ENCODE measurements around the gene FGD5.
"Not testable (repeated sequence)": the region's sequence is repeated elsewhere in the genome, so short reads cannot be mapped to it uniquely, and the experiment has no call there.

The FGD5 gene

GRCh38 chr3:14808025-14808424 lies 10.7 kb upstream of the FGD5 start:
- no peak for DNase-seq

DNA sequence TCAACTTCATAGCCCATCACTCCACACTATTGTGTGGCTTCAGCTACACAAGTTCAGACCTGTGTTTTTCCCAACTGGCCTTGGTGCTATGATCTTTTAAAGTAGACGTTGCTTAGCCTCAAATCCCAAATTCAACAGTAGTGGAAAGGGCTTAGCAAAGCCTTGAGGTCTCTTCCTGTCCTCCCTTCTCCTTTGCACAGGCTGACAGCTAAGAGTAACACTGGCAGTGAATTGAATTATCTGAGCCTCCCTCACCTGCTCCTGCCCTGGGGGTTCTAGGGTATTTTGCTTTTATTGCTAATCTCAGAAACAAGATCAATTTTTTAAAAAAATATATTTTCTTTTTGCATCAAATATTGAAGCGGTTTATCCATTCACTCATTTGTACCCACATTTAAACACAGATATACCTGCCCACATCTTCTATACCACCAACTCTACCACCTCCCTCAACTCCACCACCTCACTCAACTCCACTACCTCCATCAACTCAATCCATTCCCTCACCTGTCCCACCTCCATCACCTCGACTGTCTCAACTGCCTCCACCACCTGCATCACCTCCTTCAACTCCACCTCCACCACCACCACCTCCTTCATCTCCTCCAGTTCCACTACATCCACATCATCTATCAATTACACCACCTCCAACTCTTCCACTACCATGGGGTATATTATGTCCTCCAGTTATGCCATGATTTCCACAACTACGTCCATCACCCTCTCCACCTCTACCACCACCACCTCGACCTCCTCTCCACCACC lies 10.1 kb upstream of the FGD5 start:
- DNase-seq, result no peak

DNA sequence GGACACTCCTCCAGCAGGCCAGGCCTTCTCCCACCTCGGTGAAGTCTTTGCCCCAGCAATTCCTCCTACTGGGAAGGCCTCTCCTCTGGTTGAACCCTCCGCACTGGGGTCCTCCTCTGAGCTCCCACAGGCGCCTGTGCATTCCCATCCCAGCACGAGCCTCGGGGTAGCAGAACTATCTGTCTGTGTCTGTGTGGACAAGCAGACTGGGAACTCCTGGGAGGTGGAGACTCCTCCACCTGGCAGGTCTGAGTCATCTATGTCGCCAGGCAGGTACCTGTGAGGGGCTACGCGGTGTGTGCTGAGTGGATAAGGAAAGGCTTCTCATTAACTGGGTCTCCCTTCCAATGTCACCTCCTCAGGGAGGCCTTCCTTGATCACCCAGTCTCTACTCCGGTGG lies 9.2 kb upstream of the FGD5 start:
- not testable (repeated sequence) for DNase-seq

GRCh38 chr3:14810070-14810791 lies 8.5 kb upstream of the FGD5 start:
- no peak for DNase-seq

- DNase-seq, result no peak
Measured at GRCh38 chr3:14810801-14811661, 7.7 kb upstream of the FGD5 start.

GRCh38 chr3:14811684-14812083 lies 7.1 kb upstream of the FGD5 start:
- no peak for DNase-seq

- DNase-seq, result no peak
Measured at GRCh38 chr3:14812196-14812790, 6.5 kb upstream of the FGD5 start.

DNA sequence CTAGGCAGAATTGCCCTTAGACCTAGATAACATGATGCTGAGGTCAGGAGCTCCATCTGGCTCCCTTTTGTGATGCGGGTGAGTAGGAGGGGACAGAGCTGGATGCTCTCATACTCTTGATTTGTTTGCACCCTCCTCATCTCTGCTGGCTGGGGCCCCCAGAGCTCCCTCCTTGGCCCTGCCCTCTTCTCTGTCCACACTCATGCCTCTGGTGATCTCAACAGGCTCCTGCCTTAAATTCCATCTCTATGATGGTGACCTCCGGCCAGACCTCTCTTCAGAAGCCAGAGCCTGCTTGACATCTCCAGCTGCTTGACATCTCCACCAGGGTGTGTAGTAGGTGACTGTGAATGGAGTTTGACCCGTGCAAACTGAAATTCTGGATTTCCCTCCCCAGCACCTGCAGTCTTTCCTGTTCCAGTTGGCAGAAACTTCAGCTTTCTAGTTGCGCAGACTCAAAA lies 4.3 kb upstream of the FGD5 start:
- DNase-seq, result no peak

DNA sequence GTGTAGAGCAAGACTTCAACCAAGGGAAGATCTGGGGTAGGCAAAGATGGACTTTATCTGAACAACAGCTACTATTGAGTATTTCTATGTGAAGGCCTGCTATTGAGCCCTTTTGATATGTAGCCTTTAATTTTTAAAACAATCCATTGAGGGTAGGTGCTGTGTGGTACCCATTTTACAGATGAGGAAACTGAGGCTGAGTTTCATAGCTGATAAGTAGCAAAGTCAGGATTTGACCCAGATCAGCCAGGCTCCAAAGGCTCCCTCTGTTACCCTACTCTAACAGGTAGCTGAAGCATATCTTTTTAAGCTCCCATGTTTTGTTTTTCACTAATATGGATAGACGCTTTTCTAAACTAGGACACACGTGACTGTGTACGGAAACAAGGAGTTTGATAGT lies 2.4 kb upstream of the FGD5 start:
- DNase-seq, result no peak

DNA sequence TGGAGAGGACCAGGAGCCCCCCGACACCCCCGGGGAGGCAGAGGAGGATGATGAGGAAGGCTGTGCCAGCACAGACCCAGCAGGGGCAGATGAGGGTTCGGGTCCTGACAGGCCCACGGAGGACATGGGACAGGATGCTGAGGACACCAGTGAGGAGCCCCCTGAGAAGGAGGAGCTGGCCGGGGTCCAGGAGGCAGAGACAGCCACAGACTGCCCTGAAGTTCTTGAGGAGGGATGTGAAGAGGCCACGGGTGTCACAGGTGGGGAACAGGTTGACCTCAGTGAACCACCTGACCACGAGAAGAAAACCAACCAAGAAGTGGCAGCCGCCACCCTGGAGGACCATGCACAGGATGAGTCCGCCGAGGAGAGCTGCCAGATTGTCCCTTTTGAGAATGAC lies 909 bp downstream of the FGD5 start:
- DNase-seq, result no peak

DNA sequence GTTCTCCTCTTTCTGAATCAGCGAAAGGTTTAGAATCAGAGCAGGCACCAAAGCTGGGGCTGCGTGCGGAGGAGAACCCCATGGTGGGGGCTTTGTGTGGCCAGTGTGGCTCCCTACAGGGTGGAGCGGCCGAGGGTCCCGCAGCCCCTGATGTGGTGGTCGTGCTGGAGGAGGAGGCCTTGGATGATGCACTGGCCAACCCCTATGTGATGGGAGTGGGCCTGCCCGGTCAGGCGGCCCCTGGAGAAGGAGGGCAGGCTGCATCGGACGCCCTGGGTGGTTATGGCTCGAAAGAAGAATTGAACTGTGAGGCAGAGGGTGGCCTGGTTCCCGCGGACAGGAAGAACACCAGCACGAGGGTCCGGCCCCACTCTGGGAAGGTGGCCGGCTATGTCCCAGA lies 1.4 kb downstream of the FGD5 start:
- DNase-seq, result no peak

DNA sequence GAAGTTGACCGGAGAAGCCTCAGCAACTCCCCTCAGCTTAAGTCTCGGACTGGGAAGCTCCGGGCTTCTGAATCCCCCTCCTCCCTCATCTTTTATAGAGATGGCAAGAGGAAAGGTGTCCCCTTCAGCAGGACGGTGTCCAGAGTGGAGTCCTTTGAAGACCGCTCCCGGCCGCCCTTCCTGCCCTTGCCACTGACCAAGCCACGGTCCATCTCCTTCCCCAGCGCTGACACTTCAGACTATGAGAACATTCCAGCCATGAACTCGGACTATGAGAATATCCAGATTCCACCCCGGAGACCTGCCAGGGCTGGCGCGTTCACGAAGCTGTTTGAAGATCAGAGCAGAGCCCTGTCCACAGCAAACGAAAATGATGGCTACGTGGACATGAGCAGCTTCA lies 2.4 kb downstream of the FGD5 start:
- DNase-seq, result no peak

DNA sequence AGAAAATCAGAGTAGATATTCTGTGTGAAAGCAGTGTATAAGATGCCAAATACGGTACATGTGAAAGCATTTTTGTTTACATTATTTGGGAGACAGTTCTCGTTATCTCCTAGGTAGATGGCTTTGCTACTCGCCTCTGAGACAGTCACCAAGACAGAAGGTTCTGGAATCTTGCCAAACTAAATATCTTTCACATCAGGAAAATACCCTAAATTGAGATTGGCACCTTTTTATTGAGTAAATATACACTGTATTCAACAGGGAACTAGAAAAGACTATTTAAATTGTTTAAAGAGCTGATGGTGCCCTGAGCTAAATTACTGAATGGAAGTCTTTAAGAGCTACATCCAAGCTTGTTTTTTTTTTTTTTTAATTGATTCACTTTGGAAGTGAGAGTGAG lies 3.4 kb downstream of the FGD5 start:
- DNase-seq, result no peak

- DNase-seq, result peak; percentile 9
Measured at GRCh38 chr3:14822670-14823390, 4.1 kb downstream of the FGD5 start.

DNA sequence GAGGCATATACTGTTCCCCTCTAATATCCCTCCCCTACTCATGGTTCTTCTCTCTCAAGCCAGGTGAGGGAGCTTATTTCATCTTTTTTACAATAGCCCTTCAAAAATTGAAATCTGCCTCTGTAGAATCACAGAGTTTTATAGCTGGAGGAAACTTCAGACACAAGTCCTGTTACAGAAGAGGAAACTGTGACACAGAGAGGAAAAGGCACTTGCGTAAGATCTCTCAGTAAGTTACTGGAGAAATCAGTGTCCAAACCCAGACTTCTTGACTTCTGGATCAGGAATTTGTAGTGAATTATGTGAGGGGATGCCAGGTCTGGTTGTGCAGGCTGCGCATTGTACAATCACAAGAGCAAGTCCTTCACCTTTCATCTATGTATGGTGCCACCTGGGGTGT lies 4.6 kb downstream of the FGD5 start:
- DNase-seq, result no peak

GRCh38 chr3:14823910-14824629 lies 5.3 kb downstream of the FGD5 start:
- no peak for DNase-seq

GRCh38 chr3:14824646-14825045 lies 5.9 kb downstream of the FGD5 start:
- no peak for DNase-seq

GRCh38 chr3:14826069-14826468 lies 7.3 kb downstream of the FGD5 start:
- no peak for DNase-seq

- DNase-seq, result no peak
Measured at GRCh38 chr3:14827776-14828175, 9.0 kb downstream of the FGD5 start.

DNA sequence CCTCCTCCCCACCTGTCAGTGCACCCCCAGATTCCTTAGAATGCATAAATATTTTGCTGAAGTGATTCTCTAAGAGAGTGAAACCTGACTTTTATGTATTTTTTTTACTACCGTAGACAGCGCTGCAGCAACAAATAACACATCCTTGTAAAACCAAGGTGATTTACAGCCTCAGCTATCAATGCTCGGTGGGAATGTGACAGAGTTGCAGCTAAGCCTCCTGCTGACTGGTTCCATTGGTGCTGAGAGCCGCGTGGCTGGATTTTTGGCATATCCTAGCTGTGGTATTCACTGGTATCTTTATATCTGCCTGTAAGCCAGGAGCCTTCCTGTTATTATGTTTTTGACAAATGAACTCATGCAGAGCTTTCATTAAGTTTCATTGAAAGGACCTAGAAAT lies 11.0 kb downstream of the FGD5 start:
- no peak for DNase-seq

GRCh38 chr3:14831916-14832450 lies 13.2 kb downstream of the FGD5 start:
- no peak for DNase-seq

All from NCI-H1105 treated with DMSO at 0.1 percent for 48 hours (cell line).